BJ (cell line): Measurements from ENCODE around the gene ACSF3. TPM values are rescaled to one million over a fixed set of nuclear protein-coding genes. Genes with fewer than 3 reads are reported as not detected.

Experiments
- CTCF ChIA-PET: fragments of 350-600 bp; formaldehyde crosslinking; extraction: SDS; loops from one replicate; lab custom pipeline; 2021; ENCODE audit warnings: antibody characterized with exemption, inconsistent platforms; lab: Yijun Ruan, JAX
- POLR2A ChIA-PET: fragments of 300-600 bp; sonication (Branson Sonifier 250); formaldehyde crosslinking; extraction: SDS; loops from one replicate; lab custom pipeline; 2021; ENCODE audit warnings: antibody characterized with exemption; lab: Charles Lee
- DNase-seq: peaks from one replicate; pipeline ENCODE4 v3.0.0-alpha.2; 2011; ENCODE audit warnings: low read depth
- H3K27me3 ChIP-seq: 2 replicates; pipeline ENCODE4 v1.6.0; 2011; ENCODE audit warnings: low read length; ENCODE audit not compliant: control insufficient read depth, insufficient read depth
- H3K36me3 ChIP-seq: 2 replicates; pipeline ENCODE4 v1.5.1; 2011; ENCODE audit warnings: low read length; ENCODE audit not compliant: control insufficient read depth, insufficient read depth
- H3K4me3 ChIP-seq: 2 replicates; pipeline ENCODE4 v1.5.1; 2011; ENCODE audit warnings: low read depth, mild to moderate bottlenecking, control low read depth, low read length
- CTCF ChIP-seq: IDR thresholded peaks from 2 replicates; pipeline ENCODE4 v1.5.1; 2011; ENCODE audit warnings: low read depth, mild to moderate bottlenecking, control low read depth, inconsistent platforms, low read length, moderate library complexity; ENCODE audit not compliant: insufficient read depth
- polyA plus RNA-seq: library from polyadenylated mRNA; depleted of rRNA; stranded (reverse); fragments of >200 nt; gene quantifications from 2 replicates; pipeline ENCODE4 v1.2.3, GENCODE V29; 2011

ACSF3 gene
- polyA plus RNA-seq, 1 experiment, result 12.5 TPM

GRCh38 chr16:89159066-89159849 lies 65.6 kb downstream of the ACSF3 start:
- no peaks in the 10 kb centered on the region for H3K27me3 ChIP-seq
- no peak for TF ChIP-seq CTCF
- CTCF ChIA-PET, result no interaction called here
- no peak for DNase-seq
- no peak overlapping the region for H3K4me3 ChIP-seq
- POLR2A ChIA-PET, result no interaction called here
- no peaks in the 10 kb centered on the region for H3K36me3 ChIP-seq

GRCh38 chr16:89159850-89160354 lies 66.2 kb downstream of the ACSF3 start:
- Histone ChIP-seq H3K27me3 (no peaks in the 10 kb centered on the region), H3K36me3 (no peaks in the 10 kb centered on the region), H3K4me3 (no peak overlapping the region)
- no peak for DNase-seq
- TF ChIP-seq CTCF, result no peak
- CTCF ChIA-PET, result no interaction called here
- POLR2A ChIA-PET, result no interaction called here

- CTCF ChIA-PET, result no interaction called here
- Histone ChIP-seq H3K36me3 (no peaks in the 10 kb centered on the region), H3K27me3 (no peaks in the 10 kb centered on the region), H3K4me3 (no peak overlapping the region)
- POLR2A ChIA-PET, result no interaction called here
- no peak for TF ChIP-seq CTCF
- no peak for DNase-seq
Observed at GRCh38 chr16:89160977-89161701, 67.5 kb downstream of the ACSF3 start.

- H3K27me3 ChIP-seq, result no peaks in the 10 kb centered on the region
- ChIA-PET POLR2A (no interaction called here), CTCF (no interaction called here)
- no peak overlapping the region for H3K4me3 ChIP-seq
- TF ChIP-seq CTCF, result no peak
- DNase-seq, result no peak
- no peaks in the 10 kb centered on the region; the same call in 1 of the 2 replicates for H3K36me3 ChIP-seq
Observed at GRCh38 chr16:89161763-89162713, 68.4 kb downstream of the ACSF3 start.
